ENCODE measurements around the gene ESRRA.

- TF ChIP-seq, protein P1, sequence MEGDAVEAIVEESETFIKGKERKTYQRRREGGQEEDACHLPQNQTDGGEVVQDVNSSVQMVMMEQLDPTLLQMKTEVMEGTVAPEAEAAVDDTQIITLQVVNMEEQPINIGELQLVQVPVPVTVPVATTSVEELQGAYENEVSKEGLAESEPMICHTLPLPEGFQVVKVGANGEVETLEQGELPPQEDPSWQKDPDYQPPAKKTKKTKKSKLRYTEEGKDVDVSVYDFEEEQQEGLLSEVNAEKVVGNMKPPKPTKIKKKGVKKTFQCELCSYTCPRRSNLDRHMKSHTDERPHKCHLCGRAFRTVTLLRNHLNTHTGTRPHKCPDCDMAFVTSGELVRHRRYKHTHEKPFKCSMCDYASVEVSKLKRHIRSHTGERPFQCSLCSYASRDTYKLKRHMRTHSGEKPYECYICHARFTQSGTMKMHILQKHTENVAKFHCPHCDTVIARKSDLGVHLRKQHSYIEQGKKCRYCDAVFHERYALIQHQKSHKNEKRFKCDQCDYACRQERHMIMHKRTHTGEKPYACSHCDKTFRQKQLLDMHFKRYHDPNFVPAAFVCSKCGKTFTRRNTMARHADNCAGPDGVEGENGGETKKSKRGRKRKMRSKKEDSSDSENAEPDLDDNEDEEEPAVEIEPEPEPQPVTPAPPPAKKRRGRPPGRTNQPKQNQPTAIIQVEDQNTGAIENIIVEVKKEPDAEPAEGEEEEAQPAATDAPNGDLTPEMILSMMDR (IDR thresholded peaks at IDR 0.05 in 2 of 3, conservative IDR thresholded peaks at IDR 0.05 in 1 of 3; ENCODE audit: control insufficient read depth in 2 of 3, extremely low read depth in 1 of 3, insufficient read depth in 1 of 3, low read depth in 3 of 3, low read length in 3 of 3) = peak; percentile 26 to 39 (median 34); a peak in 4 of 6 replicates
- TF ChIP-seq STAT3 (IDR thresholded peaks at IDR 0.05; ENCODE audit: low read depth, low read length) (no peak), FOXK2 (IDR thresholded peaks at IDR 0.05) (no peak), EZH2 (IDR thresholded peaks at IDR 0.05; ENCODE audit: borderline replicate concordance, control insufficient read depth, low read depth, low read length) (no peak)
These were observed 19.2 kb upstream of the ESRRA start for GRCh38 chr11:64285885-64286800.
